ENCODE data around the gene WWOX. TPM values are rescaled to one million over a fixed set of nuclear protein-coding genes. Genes with fewer than 3 reads are reported as not detected.

WWOX gene
- total and polyA plus RNA-seq, 2 of the 13 experiments (the other 11 are each of a cell fraction or from before 2014, with no cell fraction given), result 9.1 to 37.4 TPM

DNA sequence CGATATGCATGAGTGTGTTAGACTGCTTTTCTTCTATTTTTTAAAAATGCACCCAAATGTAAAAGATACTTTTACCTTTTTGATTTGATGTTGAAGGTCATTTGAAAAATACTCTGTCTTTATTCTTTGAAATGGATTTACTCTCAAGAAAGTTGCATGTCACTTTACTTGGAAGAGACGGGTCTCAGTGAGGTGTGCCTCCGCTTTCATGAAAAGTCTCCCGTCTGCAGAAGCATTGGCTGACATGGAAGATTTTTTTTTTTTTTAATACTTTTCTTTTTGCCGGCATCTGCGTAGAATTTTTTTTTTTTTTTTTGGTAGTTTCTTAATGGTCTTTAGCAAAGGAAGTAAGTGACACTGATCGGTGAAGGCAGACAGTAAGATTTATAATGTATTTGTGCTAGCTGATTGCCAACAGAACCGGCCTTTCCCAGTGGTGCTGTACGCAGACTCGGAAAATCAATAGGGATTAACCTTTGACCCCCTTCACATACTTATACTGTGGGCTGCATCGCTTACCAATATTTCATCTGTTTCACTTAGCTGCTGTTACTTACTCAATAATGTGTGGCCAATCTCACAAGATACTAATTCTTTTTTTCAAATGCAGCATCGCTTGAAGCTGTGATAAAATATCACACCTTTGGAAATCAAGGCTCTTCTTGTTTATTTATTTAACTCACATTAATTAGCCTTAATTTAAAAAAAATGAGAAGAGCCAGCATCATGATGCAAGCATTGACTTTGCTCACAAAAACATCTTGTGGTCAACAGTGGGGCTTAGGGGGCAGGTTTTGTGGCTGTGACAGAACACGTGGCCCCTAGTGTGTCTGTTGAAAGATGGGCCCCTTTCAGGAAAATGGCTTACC, 383.9 kb downstream of the WWOX start (continued):
- peak; percentile 100 for TF ChIP-seq ZNF292 (CRISPR knock-in tag; IDR thresholded peaks at IDR 0.05; ENCODE audit: borderline replicate concordance, low read depth)
- peak; percentile 88 for TF ChIP-seq ZMYM4 (CRISPR knock-in tag; IDR thresholded peaks at IDR 0.05)
- peak; percentile 73; the same call in 1 of the 2 replicates for TF ChIP-seq RFXAP (CRISPR knock-in tag; IDR thresholded peaks at IDR 0.05; ENCODE audit: borderline replicate concordance)
- no peak for TF ChIP-seq TCF7L2 (IDR thresholded peaks at IDR 0.05; ENCODE audit: low read depth, low read length)
- TF ChIP-seq KLF12 (CRISPR knock-in tag; IDR thresholded peaks at IDR 0.05; ENCODE audit: borderline replicate concordance), result no peak
- TF ChIP-seq, protein P1, sequence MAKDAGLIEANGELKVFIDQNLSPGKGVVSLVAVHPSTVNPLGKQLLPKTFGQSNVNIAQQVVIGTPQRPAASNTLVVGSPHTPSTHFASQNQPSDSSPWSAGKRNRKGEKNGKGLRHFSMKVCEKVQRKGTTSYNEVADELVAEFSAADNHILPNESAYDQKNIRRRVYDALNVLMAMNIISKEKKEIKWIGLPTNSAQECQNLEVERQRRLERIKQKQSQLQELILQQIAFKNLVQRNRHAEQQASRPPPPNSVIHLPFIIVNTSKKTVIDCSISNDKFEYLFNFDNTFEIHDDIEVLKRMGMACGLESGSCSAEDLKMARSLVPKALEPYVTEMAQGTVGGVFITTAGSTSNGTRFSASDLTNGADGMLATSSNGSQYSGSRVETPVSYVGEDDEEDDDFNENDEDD (CRISPR knock-in tag; IDR thresholded peaks at IDR 0.05; ENCODE audit: borderline replicate concordance), result peak; percentile 48; the same call in 1 of the 2 replicates
- peak; percentile 67; the same call in 1 of the 2 replicates for TF ChIP-seq MED13 (CRISPR knock-in tag; IDR thresholded peaks at IDR 0.05)
- TF ChIP-seq DMAP1 (CRISPR knock-in tag; IDR thresholded peaks at IDR 0.05), result peak; percentile 51; the same call in 1 of the 2 replicates
- no peak for TF ChIP-seq POLR2AphosphoS2 (IDR thresholded peaks at IDR 0.05; ENCODE audit: low read depth, low read length)
- TF ChIP-seq, protein P2, sequence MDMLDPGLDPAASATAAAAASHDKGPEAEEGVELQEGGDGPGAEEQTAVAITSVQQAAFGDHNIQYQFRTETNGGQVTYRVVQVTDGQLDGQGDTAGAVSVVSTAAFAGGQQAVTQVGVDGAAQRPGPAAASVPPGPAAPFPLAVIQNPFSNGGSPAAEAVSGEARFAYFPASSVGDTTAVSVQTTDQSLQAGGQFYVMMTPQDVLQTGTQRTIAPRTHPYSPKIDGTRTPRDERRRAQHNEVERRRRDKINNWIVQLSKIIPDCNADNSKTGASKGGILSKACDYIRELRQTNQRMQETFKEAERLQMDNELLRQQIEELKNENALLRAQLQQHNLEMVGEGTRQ (IDR thresholded peaks at IDR 0.05; ENCODE audit: low read depth, low read length), result no peak
- TF ChIP-seq, protein P2 (CRISPR knock-in tag; IDR thresholded peaks at IDR 0.05; ENCODE audit: borderline replicate concordance), result peak; percentile 79; the same call in 1 of the 2 replicates
- TF ChIP-seq MTF1 (CRISPR knock-in tag; IDR thresholded peaks at IDR 0.05), result no peak
- TF ChIP-seq ZNF326 (CRISPR knock-in tag; IDR thresholded peaks at IDR 0.05; ENCODE audit: borderline replicate concordance), result no peak
- TF ChIP-seq MZF1 (CRISPR knock-in tag; IDR thresholded peaks at IDR 0.05; ENCODE audit: borderline replicate concordance), result no peak
- no peak for TF ChIP-seq CHD2 (IDR thresholded peaks at IDR 0.05; ENCODE audit: low read depth, low read length)
- TF ChIP-seq PHB2 (IDR thresholded peaks at IDR 0.05; ENCODE audit: partially characterized antibody), result no peak
- TF ChIP-seq, protein P3, sequence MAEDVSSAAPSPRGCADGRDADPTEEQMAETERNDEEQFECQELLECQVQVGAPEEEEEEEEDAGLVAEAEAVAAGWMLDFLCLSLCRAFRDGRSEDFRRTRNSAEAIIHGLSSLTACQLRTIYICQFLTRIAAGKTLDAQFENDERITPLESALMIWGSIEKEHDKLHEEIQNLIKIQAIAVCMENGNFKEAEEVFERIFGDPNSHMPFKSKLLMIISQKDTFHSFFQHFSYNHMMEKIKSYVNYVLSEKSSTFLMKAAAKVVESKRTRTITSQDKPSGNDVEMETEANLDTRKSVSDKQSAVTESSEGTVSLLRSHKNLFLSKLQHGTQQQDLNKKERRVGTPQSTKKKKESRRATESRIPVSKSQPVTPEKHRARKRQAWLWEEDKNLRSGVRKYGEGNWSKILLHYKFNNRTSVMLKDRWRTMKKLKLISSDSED (CRISPR knock-in tag; IDR thresholded peaks at IDR 0.05), result no peak
- no peak for TF ChIP-seq ZNF121 (CRISPR knock-in tag; IDR thresholded peaks at IDR 0.05)
- TF ChIP-seq HOXA9 (CRISPR knock-in tag; IDR thresholded peaks at IDR 0.05; ENCODE audit: borderline replicate concordance), result no peak
- TF ChIP-seq, protein P4, sequence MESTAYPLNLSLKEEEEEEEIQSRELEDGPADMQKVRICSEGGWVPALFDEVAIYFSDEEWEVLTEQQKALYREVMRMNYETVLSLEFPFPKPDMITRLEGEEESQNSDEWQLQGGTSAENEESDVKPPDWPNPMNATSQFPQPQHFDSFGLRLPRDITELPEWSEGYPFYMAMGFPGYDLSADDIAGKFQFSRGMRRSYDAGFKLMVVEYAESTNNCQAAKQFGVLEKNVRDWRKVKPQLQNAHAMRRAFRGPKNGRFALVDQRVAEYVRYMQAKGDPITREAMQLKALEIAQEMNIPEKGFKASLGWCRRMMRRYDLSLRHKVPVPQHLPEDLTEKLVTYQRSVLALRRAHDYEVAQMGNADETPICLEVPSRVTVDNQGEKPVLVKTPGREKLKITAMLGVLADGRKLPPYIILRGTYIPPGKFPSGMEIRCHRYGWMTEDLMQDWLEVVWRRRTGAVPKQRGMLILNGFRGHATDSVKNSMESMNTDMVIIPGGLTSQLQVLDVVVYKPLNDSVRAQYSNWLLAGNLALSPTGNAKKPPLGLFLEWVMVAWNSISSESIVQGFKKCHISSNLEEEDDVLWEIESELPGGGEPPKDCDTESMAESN (CRISPR knock-in tag; conservative IDR thresholded peaks at IDR 0.05), result no peak
- no peak for TF ChIP-seq CENPT (CRISPR knock-in tag; IDR thresholded peaks at IDR 0.05; ENCODE audit: low read depth)
- TF ChIP-seq, protein P5, sequence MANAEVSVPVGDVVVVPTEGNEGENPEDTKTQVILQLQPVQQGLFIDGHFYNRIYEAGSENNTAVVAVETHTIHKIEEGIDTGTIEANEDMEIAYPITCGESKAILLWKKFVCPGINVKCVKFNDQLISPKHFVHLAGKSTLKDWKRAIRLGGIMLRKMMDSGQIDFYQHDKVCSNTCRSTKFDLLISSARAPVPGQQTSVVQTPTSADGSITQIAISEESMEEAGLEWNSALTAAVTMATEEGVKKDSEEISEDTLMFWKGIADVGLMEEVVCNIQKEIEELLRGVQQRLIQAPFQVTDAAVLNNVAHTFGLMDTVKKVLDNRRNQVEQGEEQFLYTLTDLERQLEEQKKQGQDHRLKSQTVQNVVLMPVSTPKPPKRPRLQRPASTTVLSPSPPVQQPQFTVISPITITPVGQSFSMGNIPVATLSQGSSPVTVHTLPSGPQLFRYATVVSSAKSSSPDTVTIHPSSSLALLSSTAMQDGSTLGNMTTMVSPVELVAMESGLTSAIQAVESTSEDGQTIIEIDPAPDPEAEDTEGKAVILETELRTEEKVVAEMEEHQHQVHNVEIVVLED (CRISPR knock-in tag; IDR thresholded peaks at IDR 0.05; ENCODE audit: borderline replicate concordance), result no peak
